ENCODE results near the gene TMEM132A.
A peak's percentile ranks its signal among the peaks of the same experiment; 100 is the strongest.

TMEM132A gene

GRCh38 chr11:60985501-60985900 lies 61.2 kb downstream of the TMEM132A start:
- no peak for DNase-seq (ENCODE audit: low read depth)
- H3K4me3 ChIP-seq (ENCODE audit: low read depth, low read length), result no peak overlapping the region

GRCh38 chr11:60985991-60986915 lies 62.0 kb downstream of the TMEM132A start:
- DNase-seq (ENCODE audit: low read depth), result peak; percentile 37
- no peak overlapping the region for H3K4me3 ChIP-seq (ENCODE audit: low read depth, low read length)
- TF ChIP-seq CTCF (conservative IDR thresholded peaks at IDR 0.05; ENCODE audit: low read depth, low read length), result no peak

More at GRCh38 chr11:60985501-60985900, 61.2 kb downstream of the TMEM132A start:
- TF ChIP-seq CTCF (conservative IDR thresholded peaks at IDR 0.05; ENCODE audit: low read depth, low read length), result no peak

All from choroid plexus epithelial cell (primary cell).